Esophagus squamous epithelium (tissue), 4 donors: ENCODE results near the gene FZR1.

ENCODE experiments used
- CTCF ChIP-seq, 6 experiments: fragments of 450-650 bp in 4 of 6; fragments of 200-600 bp in 2 of 6; sonication (generic) in 2 of 6; IDR thresholded peaks; one replicate each; pipeline ENCODE4 v1.5.1; 2016 to 2019; ENCODE audit warnings: antibody characterized with exemption in 6 of 6, mild to moderate bottlenecking in 4 of 6, moderate library complexity in 4 of 6
- POLR2A ChIP-seq, 4 donors: fragments of 450-650 bp; IDR thresholded peaks; one replicate each; pipeline ENCODE4 v1.6.1; 2017; ENCODE audit warnings: antibody characterized with exemption in 4 of 4, mild to moderate bottlenecking in 4 of 4, moderate library complexity in 3 of 4

DNA sequence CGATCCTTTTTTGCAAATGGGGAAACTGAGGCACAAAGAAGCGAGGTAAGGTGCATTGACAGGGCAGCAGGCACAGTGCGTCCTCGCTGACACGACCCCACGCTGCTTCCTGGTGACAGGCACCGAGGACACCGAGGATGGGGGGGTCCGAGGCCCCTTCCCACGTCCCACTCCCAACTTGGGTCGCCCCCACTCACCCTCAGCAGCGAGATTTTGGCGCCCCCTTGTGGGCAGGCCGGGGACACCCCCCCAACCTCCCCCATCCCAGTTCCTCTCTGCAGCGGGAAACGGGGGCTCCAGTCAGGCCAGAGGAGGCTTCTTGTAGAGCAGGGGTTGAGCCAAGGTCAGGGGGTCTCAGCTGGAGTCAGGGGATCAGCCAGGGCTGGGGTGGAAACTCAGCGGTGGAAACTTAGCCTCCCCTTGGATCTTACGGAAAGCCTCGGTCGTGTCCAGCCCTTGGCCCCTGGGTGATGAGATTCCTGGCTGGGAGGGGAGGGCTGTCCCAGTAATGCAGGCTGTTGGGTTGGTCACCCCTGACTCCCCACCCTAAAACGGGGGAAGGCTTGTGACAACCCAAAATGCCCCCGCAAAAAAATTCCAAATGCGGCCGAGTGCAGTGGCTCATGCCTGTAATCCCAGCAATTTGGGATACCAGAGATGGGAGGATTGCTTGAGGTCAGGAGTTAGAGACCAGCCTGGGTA lies 34.0 kb upstream of the FZR1 start:
- no peak for TF ChIP-seq POLR2A (IDR thresholded peaks at IDR 0.05)
- peak; percentile 62 to 83 (median 72) for TF ChIP-seq CTCF (IDR thresholded peaks at IDR 0.05)
